Activated naive CD8-positive, alpha-beta T cell treated with anti-CD3 and anti-CD28 coated beads, Interleukin-2, amount 50 U/mL, for 16 hours (primary cell): ENCODE measurements around the gene GAL3ST2.

Experiments used
- DNase-seq: peaks from one replicate; pipeline ENCODE4 v3.0.0-alpha.2; 2020; ENCODE audit warnings: low read depth, low spot score

Gene GAL3ST2

GRCh38 chr2:241844831-241845578 is 68.4 kb downstream of the GAL3ST2 start:
- no peak for DNase-seq

- no peak for DNase-seq
Measured at GRCh38 chr2:241846406-241846805, 69.8 kb downstream of the GAL3ST2 start.

GRCh38 chr2:241848761-241849615 is 72.4 kb downstream of the GAL3ST2 start:
- DNase-seq = no peak

GRCh38 chr2:241849616-241850543 is 73.3 kb downstream of the GAL3ST2 start:
- no peak for DNase-seq

GRCh38 chr2:241850544-241851324 is 74.1 kb downstream of the GAL3ST2 start:
- DNase-seq = no peak

GRCh38 chr2:241851325-241852115 is 74.9 kb downstream of the GAL3ST2 start:
- no peak for DNase-seq

- no peak for DNase-seq
Measured at GRCh38 chr2:241852116-241852980, 75.7 kb downstream of the GAL3ST2 start.

GRCh38 chr2:241852981-241853631 is 76.5 kb downstream of the GAL3ST2 start:
- DNase-seq = no peak
